Prostate gland (tissue), 2 donors: Measurements from ENCODE around the gene NDUFA13.

Experiments used
- CTCF ChIP-seq, 4 experiments: fragments of 200-600 bp in 2 of 4; fragments of 450-650 bp in 2 of 4; sonication (generic) in 2 of 4; IDR thresholded peaks; 1 replicate in 3 of 4; 2 replicates in 1 of 4; pipeline ENCODE4 v1.5.1; 2016 to 2019; ENCODE audit warnings: antibody characterized with exemption in 4 of 4, mild to moderate bottlenecking in 2 of 4, moderate library complexity in 2 of 4
- POLR2A ChIP-seq: fragments of 450-650 bp; IDR thresholded peaks from one replicate; pipeline ENCODE4 v1.6.1; 2016; ENCODE audit warnings: antibody characterized with exemption, mild to moderate bottlenecking
- POLR2AphosphoS5 ChIP-seq: sonication (generic); formaldehyde crosslinking; IDR thresholded peaks from one replicate; pipeline ENCODE4 v1.6.1; 2017; ENCODE audit warnings: antibody characterized with exemption

GRCh38 chr19:19535311-19536191 is 19.5 kb downstream of the NDUFA13 start:
- no peak for TF ChIP-seq CTCF (IDR thresholded peaks at IDR 0.05)
- TF ChIP-seq POLR2AphosphoS5, result no peak
- TF ChIP-seq POLR2A, result no peak
